Measurements from ENCODE around the gene FAXDC2.

FAXDC2 gene

GRCh38 chr5:154817815-154818214 lies 32.6 kb downstream of the FAXDC2 start:
- H3K27ac ChIP-seq = no peak overlapping the region
- no peaks in the 10 kb centered on the region for H3K27me3 ChIP-seq
- H3K9me3 ChIP-seq = no peaks in the 10 kb centered on the region
- H3K36me3 ChIP-seq = peaks cover 45% of the 10 kb centered on the region
- TF ChIP-seq CTCF (IDR thresholded peaks at IDR 0.05) = no peak
- no peaks in the 10 kb centered on the region for H3K4me1 ChIP-seq (ENCODE audit: control insufficient read depth in 1 of 2, insufficient read depth in 1 of 2, low read depth in 1 of 2, low read length in 1 of 2)
- H3K4me3 ChIP-seq (ENCODE audit: low read depth in 1 of 2, low read length in 1 of 2) = no peak overlapping the region

DNA sequence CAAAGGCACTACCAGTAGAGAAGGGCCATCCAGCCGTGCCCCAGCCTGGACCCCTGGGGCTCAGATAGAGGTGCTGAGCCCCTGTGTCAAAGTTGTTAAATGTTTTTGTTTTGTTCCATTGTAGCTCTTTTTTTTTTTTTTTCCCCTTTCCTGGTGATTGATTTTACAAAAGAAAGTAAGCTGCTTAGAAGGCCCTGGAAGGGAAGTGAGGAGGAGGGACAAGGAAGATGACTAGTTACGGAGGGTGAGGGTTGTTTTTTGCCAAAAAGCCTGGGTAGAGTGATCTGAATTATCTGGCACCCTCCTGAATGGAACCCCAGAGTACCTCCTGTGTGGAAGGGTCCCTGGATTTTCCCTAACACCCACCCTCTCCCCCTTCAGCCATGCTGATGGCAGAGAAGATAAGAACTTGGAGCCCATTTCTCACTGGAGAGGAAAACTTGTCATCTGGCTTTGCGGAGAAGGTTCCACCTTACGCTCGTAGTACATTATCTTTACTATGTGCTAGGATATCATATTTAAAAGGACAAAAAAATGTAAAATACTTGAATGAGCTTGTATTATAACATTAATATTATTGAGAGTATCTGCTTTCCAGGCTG lies 33.4 kb downstream of the FAXDC2 start:
- H3K36me3 ChIP-seq = peaks cover 48% of the 10 kb centered on the region
- H3K4me3 ChIP-seq (ENCODE audit: low read depth in 1 of 2, low read length in 1 of 2) = no peak overlapping the region
- no peak for TF ChIP-seq CTCF (IDR thresholded peaks at IDR 0.05)
- peaks cover 0 to 3% of the 10 kb centered on the region in 2 experiments for H3K4me1 ChIP-seq (ENCODE audit: control insufficient read depth in 1 of 2, insufficient read depth in 1 of 2, low read depth in 1 of 2, low read length in 1 of 2)
- no peaks in the 10 kb centered on the region for H3K9me3 ChIP-seq
- H3K27ac ChIP-seq = no peak overlapping the region
- no peaks in the 10 kb centered on the region for H3K27me3 ChIP-seq

- peaks cover 4 to 5% of the 10 kb centered on the region in 2 experiments for H3K4me1 ChIP-seq (ENCODE audit: control insufficient read depth in 1 of 2, insufficient read depth in 1 of 2, low read depth in 1 of 2, low read length in 1 of 2)
- H3K9me3 ChIP-seq = no peaks in the 10 kb centered on the region
- H3K27me3 ChIP-seq = no peaks in the 10 kb centered on the region
- peaks cover 57% of the 10 kb centered on the region for H3K36me3 ChIP-seq
- H3K4me3 ChIP-seq (ENCODE audit: low read depth in 1 of 2, low read length in 1 of 2) = no peak overlapping the region
- H3K27ac ChIP-seq = no peak overlapping the region
- TF ChIP-seq CTCF (IDR thresholded peaks at IDR 0.05) = no peak
Observed at GRCh38 chr5:154815684-154816247, 34.6 kb downstream of the FAXDC2 start.

- H3K36me3 ChIP-seq = peaks cover 64% of the 10 kb centered on the region
- H3K4me1 ChIP-seq (ENCODE audit: control insufficient read depth in 1 of 2, insufficient read depth in 1 of 2, low read depth in 1 of 2, low read length in 1 of 2) = peaks cover 4 to 5% of the 10 kb centered on the region in 2 experiments
- no peaks in the 10 kb centered on the region for H3K27me3 ChIP-seq
- no peak overlapping the region for H3K27ac ChIP-seq
- TF ChIP-seq CTCF (IDR thresholded peaks at IDR 0.05) = no peak
- H3K4me3 ChIP-seq (ENCODE audit: low read depth in 1 of 2, low read length in 1 of 2) = no peak overlapping the region
- no peaks in the 10 kb centered on the region for H3K9me3 ChIP-seq
Observed at GRCh38 chr5:154815025-154815424, 35.4 kb downstream of the FAXDC2 start.

DNA sequence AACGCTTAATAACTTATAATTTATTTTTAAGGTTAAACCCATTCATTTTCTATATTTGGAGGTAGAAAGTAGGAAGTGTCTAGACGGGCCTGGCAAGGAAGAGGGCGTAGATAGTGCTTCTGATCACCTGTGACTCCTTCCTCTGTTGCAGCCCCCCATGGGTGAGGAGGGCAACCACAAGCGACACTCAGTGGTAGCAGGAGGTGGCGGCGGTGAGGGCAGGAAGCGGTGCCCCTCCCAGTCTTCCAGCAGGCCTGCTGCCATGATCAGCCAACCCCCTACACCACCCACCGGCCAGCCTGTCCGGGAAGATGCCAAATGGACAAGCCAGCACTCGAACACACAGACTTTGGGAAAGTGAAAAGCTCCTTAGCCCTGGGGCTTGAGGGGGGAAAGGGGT lies 36.7 kb downstream of the FAXDC2 start:
- H3K9me3 ChIP-seq = no peaks in the 10 kb centered on the region
- H3K4me1 ChIP-seq (ENCODE audit: control insufficient read depth in 1 of 2, insufficient read depth in 1 of 2, low read depth in 1 of 2, low read length in 1 of 2) = peaks cover 4 to 5% of the 10 kb centered on the region in 2 experiments
- no peak for TF ChIP-seq CTCF (IDR thresholded peaks at IDR 0.05)
- no peak overlapping the region for H3K4me3 ChIP-seq (ENCODE audit: low read depth in 1 of 2, low read length in 1 of 2)
- H3K27me3 ChIP-seq = no peaks in the 10 kb centered on the region
- peaks cover 71% of the 10 kb centered on the region for H3K36me3 ChIP-seq
- no peak overlapping the region for H3K27ac ChIP-seq

Measured in neutrophil (primary cell).